ENCODE measurements around the gene KCNMB1. TPM values are rescaled to one million over a fixed set of nuclear protein-coding genes. Genes with fewer than 3 reads are reported as not detected.

The KCNMB1 gene
- total RNA-seq, 1 donor from 2014 or later = 1.1 TPM

- no peak overlapping the region for H3K4me3 Mint-ChIP-seq (ENCODE audit: unreplicated experiment)
- peaks cover 3% of the 10 kb centered on the region for H3K27me3 Mint-ChIP-seq (ENCODE audit: unreplicated experiment)
- no peaks in the 10 kb centered on the region for H3K9me3 Mint-ChIP-seq (ENCODE audit: unreplicated experiment)
- no peak overlapping the region for H3K27ac Mint-ChIP-seq (ENCODE audit: unreplicated experiment)
- peaks cover 25% of the 10 kb centered on the region for H3K4me1 Mint-ChIP-seq (ENCODE audit: unreplicated experiment)
- no peak for DNase-seq (ENCODE audit: low spot score)
- H3K36me3 Mint-ChIP-seq (ENCODE audit: low read depth, unreplicated experiment) = no peaks in the 10 kb centered on the region
- TF ChIP-seq CTCF (IDR thresholded peaks at IDR 0.05; ENCODE audit: unreplicated experiment) = no peak
Observed at GRCh38 chr5:170418736-170419135, 29.6 kb upstream of the KCNMB1 start.

GRCh38 chr5:170416526-170416925 is 27.4 kb upstream of the KCNMB1 start:
- Mint-ChIP-seq H3K27ac (ENCODE audit: unreplicated experiment) (no peak overlapping the region), H3K27me3 (ENCODE audit: unreplicated experiment) (peaks cover 3% of the 10 kb centered on the region), H3K4me1 (ENCODE audit: unreplicated experiment) (peaks cover 22% of the 10 kb centered on the region), H3K9me3 (ENCODE audit: unreplicated experiment) (no peaks in the 10 kb centered on the region), H3K4me3 (ENCODE audit: unreplicated experiment) (no peak overlapping the region), H3K36me3 (ENCODE audit: low read depth, unreplicated experiment) (no peaks in the 10 kb centered on the region)
- DNase-seq (ENCODE audit: low spot score) = no peak
- TF ChIP-seq CTCF (IDR thresholded peaks at IDR 0.05; ENCODE audit: unreplicated experiment) = no peak

- no peak for TF ChIP-seq CTCF (IDR thresholded peaks at IDR 0.05; ENCODE audit: unreplicated experiment)
- Mint-ChIP-seq H3K27ac (ENCODE audit: unreplicated experiment) (peak overlapping the region; percentile 68), H3K4me3 (ENCODE audit: unreplicated experiment) (no peak overlapping the region), H3K36me3 (ENCODE audit: low read depth, unreplicated experiment) (no peaks in the 10 kb centered on the region), H3K27me3 (ENCODE audit: unreplicated experiment) (peaks cover 7% of the 10 kb centered on the region), H3K4me1 (ENCODE audit: unreplicated experiment) (peaks cover 21% of the 10 kb centered on the region), H3K9me3 (ENCODE audit: unreplicated experiment) (no peaks in the 10 kb centered on the region)
- DNase-seq (ENCODE audit: low spot score) = no peak
Observed at GRCh38 chr5:170414786-170415185, 25.6 kb upstream of the KCNMB1 start.

- TF ChIP-seq CTCF (IDR thresholded peaks at IDR 0.05; ENCODE audit: unreplicated experiment) = no peak
- no peaks in the 10 kb centered on the region for H3K36me3 Mint-ChIP-seq (ENCODE audit: low read depth, unreplicated experiment)
- H3K9me3 Mint-ChIP-seq (ENCODE audit: unreplicated experiment) = no peaks in the 10 kb centered on the region
- no peak overlapping the region for H3K4me3 Mint-ChIP-seq (ENCODE audit: unreplicated experiment)
- no peak overlapping the region for H3K27ac Mint-ChIP-seq (ENCODE audit: unreplicated experiment)
- no peak for DNase-seq (ENCODE audit: low spot score)
- peaks cover 7% of the 10 kb centered on the region for H3K27me3 Mint-ChIP-seq (ENCODE audit: unreplicated experiment)
- H3K4me1 Mint-ChIP-seq (ENCODE audit: unreplicated experiment) = peaks cover 17% of the 10 kb centered on the region
Observed at GRCh38 chr5:170413897-170414296, 24.7 kb upstream of the KCNMB1 start.

GRCh38 chr5:170411100-170411499 is 21.9 kb upstream of the KCNMB1 start:
- DNase-seq (ENCODE audit: low spot score) = no peak
- Mint-ChIP-seq H3K4me1 (ENCODE audit: unreplicated experiment) (peaks cover 35% of the 10 kb centered on the region), H3K36me3 (ENCODE audit: low read depth, unreplicated experiment) (no peaks in the 10 kb centered on the region), H3K27me3 (ENCODE audit: unreplicated experiment) (peaks cover 3% of the 10 kb centered on the region), H3K9me3 (ENCODE audit: unreplicated experiment) (no peaks in the 10 kb centered on the region), H3K4me3 (ENCODE audit: unreplicated experiment) (no peak overlapping the region), H3K27ac (ENCODE audit: unreplicated experiment) (no peak overlapping the region)
- no peak for TF ChIP-seq CTCF (IDR thresholded peaks at IDR 0.05; ENCODE audit: unreplicated experiment)

All from endothelial cell (in vitro differentiated cells).